Non-pigmented ciliary epithelial cell (primary cell): Measurements from ENCODE around the gene FAAH.

Source experiments
- DNase-seq: peaks from one replicate; pipeline ENCODE4 v3.0.0-alpha.2; 2010; ENCODE audit warnings: low read depth

FAAH gene

GRCh38 chr1:46449223-46450159 lies 55.4 kb downstream of the FAAH start:
- DNase-seq = no peak

GRCh38 chr1:46450160-46450517 lies 56.0 kb downstream of the FAAH start:
- no peak for DNase-seq

DNA sequence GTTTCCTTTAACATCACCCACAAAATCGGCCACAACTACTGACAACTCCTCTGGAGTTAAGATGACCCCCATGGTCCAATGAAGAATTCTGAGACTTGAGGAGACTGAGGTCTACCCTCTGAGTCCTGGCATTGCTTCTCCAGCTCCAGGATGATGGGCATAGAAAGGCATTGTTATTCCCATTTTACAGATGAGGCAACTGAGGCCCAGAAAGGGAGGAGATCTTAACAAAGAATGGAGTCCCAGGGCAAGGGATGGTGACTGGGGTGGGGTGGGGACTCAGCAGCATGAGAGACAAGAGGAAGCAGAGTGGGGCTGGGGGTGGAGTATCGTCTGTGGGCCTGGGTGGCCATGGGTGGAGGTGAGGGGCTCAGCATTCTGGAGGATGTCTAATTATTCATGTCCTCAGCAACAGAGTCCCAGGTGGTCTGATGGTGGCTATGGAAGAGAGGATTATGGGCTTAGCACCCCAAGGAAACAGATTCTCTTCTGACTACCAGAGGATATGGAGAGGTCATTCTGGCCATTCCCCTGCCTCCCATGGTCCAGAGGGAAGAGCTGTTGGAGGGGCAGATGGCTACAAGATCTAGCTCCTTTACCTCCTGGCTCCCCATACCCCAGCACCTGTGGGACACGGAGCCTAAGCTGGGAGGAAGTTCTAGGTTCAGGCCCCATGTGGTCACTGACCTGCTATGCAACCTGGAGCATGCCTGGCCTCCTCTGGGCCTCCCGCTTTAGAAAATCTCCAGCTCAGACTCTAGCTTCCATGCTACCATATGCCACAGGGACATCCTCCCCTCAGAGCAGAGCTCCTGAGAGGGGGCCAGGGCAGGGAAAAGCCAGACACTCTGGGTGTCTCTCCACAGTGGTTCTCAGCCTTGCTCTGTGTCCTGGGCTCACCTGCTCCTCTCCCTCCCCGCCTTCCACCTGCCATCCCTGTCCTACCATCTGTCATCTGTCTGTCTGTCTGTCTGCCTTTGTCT lies 58.1 kb downstream of the FAAH start:
- DNase-seq = no peak

- DNase-seq = no peak
These were observed 58.8 kb downstream of the FAAH start for GRCh38 chr1:46452931-46453325.

GRCh38 chr1:46453449-46453848 lies 59.3 kb downstream of the FAAH start:
- DNase-seq = no peak

GRCh38 chr1:46455951-46456350 lies 61.8 kb downstream of the FAAH start:
- DNase-seq = no peak

- no peak for DNase-seq
These were observed 62.4 kb downstream of the FAAH start for GRCh38 chr1:46456411-46456963.

DNA sequence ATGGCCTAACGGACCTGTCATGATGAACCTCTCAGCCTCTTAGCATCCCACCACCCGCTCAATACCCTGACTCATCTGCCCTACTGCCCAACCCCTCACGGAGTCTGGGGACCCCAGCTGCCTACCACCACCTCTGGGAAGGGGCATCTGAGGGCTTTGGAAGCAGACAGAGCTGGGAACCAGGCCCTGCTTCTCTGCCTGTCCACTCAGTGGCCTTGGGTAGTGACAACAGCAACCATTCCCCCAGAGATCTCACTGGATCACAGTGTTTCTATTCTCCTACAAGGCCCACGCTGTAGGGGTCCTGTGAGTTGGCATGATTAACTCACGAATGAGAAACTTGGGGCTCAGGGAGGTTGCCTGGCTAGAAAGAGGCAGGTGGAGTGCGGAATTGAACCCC lies 63.1 kb downstream of the FAAH start:
- no peak for DNase-seq

- no peak for DNase-seq
These were observed 64.1 kb downstream of the FAAH start for GRCh38 chr1:46458190-46458589.

- DNase-seq = no peak
These were observed 64.7 kb downstream of the FAAH start for GRCh38 chr1:46458846-46459245.

DNA sequence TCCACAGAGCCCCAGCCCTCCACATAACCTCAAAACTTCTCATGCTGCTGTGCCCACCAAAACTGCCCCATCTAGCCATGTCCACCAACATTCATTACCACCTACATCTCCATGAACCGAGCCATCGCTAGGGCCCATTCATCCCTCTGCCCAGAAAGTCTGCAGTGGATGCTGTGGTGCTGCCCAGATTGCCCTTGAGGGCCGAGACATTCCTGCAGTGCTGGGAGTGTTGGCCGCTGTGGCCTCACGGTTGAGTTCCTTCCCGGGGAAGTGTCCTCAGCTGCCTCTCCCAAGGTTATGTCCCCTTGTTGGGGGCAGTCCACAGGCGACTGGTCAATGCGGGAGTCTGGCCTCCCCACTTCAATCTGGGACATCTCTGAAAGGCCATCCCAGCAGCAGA lies 65.2 kb downstream of the FAAH start:
- no peak for DNase-seq

DNA sequence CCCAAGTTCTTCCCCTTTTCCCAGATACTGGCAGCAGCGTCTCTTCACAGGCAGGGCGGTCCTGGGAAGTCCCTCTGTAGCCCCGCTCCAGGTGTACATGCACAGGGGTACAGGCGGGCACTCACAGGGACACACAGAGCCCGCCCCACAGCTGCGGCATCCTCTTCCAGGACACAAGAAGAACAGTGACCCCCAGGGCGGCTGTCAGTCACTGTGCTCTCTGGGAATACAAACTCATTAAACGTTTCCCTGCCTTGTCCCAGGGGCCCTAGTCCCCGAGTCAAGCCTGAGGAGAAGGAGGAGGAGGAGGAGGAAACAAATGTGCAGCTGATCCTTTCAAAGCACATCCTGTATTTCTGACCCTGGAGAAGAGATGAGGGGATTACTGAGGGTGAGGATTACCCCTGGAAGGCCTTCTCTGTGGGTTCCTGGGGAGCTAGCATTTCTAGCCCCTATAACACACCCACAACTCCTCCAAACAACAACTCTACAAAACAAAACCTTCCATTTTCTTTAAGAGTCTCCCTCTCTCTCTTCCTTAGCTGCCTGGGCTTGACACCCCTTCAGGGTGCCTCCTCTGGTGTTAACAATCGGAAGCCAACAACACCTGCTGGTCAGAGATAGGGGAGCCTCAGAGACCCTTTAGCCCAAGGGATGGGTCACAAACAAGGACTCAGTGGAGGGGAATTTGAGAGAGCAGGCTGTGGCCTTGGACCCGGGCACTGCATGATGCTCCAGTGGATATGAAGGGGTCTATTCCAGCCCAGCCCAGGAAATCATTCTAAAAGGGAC lies 67.1 kb downstream of the FAAH start:
- no peak for DNase-seq

DNA sequence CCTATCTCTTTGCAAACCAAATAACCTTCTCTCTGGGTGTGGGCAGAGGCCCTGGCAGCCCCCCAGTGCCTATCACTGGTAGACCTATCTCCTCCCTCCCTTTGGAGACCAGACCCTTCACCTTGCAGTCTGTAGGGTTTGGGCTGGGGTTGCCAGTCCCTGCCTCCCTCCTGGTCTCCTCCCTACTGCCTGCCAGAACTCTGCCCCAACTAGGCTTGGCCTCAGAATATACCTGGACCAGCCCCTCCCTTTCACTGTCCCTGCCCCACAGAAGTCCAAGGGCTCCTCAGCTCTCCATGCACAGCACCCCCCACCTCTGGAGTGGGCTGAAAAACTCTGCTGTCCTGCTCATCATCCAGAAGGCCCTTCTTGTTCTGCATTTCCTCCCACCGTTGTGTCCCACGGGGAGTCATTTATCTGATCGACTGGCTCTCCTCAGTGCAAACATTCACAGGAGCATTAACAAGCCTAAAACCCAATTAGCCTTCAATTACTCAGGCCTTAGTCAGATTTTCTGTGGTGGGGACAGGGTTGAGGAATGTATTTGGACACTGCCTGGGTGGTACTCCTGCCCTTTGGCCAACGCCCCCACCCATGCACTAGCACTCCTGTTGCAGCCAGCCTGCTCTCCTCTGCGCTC lies 67.8 kb downstream of the FAAH start:
- DNase-seq = no peak
